Measurements from ENCODE around the gene NAALADL1.
A peak's percentile ranks its signal among the peaks of the same experiment; 100 is the strongest.
"Not testable (repeated sequence)": the region's sequence is repeated elsewhere in the genome, so short reads cannot be mapped to it uniquely, and the experiment has no call there.

Gene NAALADL1

DNA sequence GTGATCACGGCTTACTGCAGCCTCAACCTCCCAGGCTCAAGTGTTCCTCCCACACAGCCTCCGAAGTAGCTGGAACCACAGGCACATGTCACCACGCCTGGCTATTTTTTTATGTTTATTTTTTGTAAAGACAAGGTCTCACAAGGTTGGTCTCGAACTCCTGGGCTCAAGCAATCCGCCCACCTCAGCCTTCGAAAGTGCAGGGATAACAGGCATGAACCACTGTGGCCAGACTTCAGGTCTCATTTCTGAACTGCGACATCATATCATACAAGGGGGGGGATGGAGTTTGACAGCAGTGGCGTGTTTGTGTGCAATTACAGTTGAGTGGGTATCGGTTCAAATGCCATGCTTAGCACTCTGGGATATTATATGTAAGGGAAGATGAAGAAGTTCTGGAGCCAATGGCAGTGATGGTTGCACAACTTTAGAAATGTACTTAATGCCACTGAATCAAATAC, 6.9 kb downstream of the NAALADL1 start:
- DNase-seq (ENCODE audit: low read depth in 2 of 2): no peak

GRCh38 chr11:65047581-65048422, 10.6 kb downstream of the NAALADL1 start:
- no peak for DNase-seq (ENCODE audit: low read depth in 2 of 2)

GRCh38 chr11:65045728-65046127, 12.6 kb downstream of the NAALADL1 start:
- no peak for DNase-seq (ENCODE audit: low read depth in 2 of 2)

DNA sequence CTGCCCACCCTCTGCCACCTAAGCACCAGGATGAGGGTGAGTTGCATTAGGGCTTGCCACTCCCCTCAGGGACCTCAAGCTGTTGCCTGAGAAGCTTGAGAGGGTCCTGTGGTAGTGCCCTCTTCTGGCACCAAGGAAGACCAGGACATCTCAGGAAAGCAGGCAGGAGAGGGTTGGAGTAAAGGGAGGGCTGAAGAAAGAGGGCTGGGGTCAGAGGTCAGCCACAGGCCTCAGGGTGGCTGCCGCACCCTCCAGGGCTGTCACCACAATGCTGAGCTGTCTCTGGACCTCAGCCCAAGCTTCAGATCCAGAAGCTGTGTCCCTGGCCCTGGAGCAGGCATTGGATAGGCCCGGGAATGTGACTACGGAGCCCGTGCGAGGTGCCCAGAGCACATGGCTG, 13.3 kb downstream of the NAALADL1 start:
- DNase-seq (ENCODE audit: low read depth in 2 of 2): no peak

GRCh38 chr11:65043881-65044501, 14.4 kb downstream of the NAALADL1 start:
- no peak for DNase-seq (ENCODE audit: low read depth in 2 of 2)

DNA sequence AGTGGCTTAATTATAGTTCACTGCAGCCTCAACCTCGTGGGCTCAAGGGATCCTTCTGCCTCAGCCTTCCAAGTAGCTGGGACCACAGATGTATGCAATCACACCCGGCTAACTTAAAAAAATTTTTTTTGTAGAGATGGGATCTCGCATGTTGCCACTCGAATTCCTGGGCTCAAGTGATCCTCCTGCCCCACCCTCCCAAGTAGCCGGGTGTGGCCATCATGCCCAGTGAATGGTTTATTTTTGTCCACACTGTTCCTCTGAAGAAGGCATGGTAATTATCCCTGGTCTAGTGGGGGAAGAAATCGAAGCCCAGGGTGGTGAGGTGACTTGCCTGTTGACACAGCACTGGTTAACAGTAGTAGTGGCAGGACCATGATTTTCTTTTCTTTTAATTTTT, 15.5 kb downstream of the NAALADL1 start:
- DNase-seq (ENCODE audit: low read depth in 2 of 2): no peak

DNA sequence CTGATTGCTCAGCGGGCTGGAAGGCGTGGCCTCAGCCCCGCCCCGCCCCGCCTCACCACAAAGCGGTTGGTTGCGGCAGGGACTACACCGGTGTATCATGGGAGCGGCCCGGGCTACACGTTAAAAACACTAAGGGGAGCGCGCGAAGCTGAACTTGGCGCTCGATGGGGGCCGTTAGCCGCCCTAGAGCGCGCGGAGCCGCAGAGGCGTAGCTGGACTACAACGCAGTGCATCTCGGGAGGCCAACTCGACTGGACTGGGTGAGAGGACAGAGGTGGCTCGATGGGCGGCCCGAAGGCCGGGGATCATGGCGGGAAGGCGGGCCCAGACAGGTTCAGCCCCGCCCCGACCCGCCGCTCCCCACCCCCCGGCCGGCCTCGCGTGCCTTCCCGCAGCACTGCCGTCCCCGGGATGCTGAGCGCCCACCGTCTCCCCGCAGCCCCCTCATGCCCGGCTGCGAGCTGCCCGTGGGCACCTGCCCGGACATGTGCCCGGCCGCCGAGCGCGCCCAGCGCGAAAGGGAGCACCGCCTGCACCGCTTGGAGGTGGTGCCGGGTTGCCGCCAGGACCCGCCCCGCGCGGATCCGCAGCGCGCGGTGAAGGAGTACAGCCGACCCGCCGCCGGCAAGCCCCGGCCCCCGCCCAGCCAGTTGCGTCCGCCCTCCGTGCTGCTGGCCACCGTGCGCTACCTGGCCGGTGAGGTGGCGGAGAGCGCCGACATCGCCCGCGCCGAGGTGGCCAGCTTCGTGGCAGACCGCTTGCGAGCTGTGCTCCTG, 17.3 kb downstream of the NAALADL1 start, which contains the start of gene SAC3D1:
TSS of gene SAC3D1 (plus strand) at position 364 of the 776 bp plus-strand sequence. CDS start at position 447, 83 bp downstream.
- peak; percentile 64 to 69 for DNase-seq (ENCODE audit: low read depth in 2 of 2)

DNA sequence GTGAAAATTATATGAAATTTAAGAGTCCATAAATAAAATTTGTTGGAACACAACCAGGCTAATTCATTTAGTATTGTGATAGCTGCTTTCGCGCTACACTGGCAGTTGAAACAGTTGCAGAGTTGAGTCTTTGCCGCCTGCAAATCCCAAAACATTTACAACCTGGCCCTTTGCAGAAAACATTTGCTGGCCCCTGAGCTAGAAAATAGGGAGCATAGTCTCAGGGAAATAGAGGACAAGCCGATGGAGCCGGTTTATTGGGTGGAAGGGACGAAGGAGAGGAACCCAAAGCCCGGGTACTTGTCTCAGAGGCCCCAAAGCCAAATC, 17.9 kb downstream of the NAALADL1 start:
- DNase-seq (ENCODE audit: low read depth in 2 of 2): no peak

DNA sequence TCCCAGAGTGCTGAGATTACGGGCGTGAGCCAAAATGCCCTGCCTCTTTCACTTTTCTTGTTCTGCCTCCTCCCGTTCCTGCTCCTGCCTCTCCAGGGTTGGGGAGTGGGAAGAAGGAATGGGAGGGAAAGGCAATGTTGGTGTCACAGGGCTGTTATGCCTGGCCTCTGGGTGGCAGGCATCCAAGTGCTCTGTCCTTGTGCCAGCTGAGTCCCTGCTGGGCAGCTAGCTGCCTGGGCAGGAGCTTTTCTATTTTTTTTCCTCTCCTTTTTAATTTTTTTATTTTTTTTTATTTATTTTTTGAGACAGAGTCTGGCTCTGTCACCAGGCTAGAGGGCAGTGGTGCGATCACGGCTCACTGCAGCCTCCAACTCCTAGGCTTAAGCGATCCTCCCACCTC, 21.4 kb downstream of the NAALADL1 start:
- DNase-seq (ENCODE audit: low read depth in 2 of 2): no peak

DNA sequence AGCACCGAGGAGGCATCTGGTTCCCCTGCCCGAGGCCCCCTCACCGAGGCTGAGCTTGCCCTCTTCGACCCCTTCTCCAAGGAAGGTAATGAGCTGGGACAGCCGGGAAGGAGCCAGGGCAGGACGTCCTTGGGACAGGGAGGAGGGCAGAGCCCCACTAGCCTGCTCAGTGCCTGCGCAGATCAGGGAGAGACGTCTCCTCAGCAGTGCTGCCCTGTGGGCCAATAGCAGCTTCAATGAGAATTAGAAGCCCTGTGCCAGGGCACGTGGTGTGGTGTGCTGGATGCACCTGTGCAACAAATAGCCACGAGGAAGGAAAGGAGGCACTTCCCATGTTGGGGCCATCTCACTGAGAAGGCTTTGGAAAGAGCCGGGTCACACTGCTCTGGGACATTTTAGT, 22.8 kb downstream of the NAALADL1 start:
- DNase-seq (ENCODE audit: low read depth in 2 of 2): no peak

- DNase-seq (ENCODE audit: low read depth in 2 of 2): no peak
Observed at GRCh38 chr11:65034423-65034822, 23.9 kb downstream of the NAALADL1 start.

DNA sequence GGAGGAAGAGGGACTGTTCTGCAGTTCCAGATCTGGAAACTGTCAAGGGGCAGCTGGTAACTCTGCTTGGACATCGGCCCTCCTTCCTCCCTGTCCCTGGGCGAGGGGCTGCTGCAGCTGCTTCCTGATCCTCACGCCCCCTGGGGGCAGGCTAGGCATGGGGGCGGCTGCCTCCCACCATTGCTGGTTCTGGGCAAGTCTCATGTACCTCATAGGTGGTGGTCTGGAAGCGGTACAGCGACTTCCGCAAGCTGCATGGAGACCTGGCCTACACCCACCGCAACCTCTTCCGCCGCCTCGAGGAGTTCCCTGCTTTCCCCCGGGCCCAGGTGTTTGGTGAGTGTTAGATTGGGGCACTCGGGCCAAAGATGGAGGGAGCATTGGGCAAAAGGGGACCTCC, 26.1 kb downstream of the NAALADL1 start:
- DNase-seq (ENCODE audit: low read depth in 2 of 2): no peak

GRCh38 chr11:65027213-65028067, 30.9 kb downstream of the NAALADL1 start, which contains the start of gene SNX15:
Gene SNX15, plus strand, starts transcription at chr11:65027439. Its CDS starts 99 bp downstream, at chr11:65027538.
- DNase-seq (ENCODE audit: low read depth in 2 of 2): peak; percentile 81 to 86

DNA sequence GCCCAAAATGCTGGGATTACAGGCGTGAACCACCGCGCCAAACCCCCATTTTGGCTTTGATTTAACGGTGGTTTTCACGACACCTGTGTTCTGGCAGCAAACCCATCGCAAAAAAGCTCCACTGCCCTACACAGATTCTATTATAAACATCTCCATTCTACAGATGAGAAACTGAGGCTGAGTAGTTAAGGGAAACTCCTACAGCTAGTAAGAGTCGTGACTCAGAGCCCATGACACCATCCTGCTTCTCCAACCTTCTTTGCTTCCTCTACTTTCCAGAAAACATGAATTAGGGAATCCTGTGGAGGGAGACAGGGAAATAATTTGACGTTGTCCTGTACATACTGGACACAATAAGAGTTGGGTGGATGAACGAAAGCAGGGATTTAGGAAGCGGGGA, 31.5 kb downstream of the NAALADL1 start:
- DNase-seq (ENCODE audit: low read depth in 2 of 2): no peak

- DNase-seq (ENCODE audit: low read depth in 2 of 2): not testable (repeated sequence)
Observed at GRCh38 chr11:65023502-65023901, 34.9 kb downstream of the NAALADL1 start.

GRCh38 chr11:65021509-65021908, 36.8 kb downstream of the NAALADL1 start:
- DNase-seq (ENCODE audit: low read depth in 2 of 2): no peak

- DNase-seq (ENCODE audit: low read depth in 2 of 2): no peak
Observed at GRCh38 chr11:65021003-65021402, 37.4 kb downstream of the NAALADL1 start.

GRCh38 chr11:65019824-65020223, 38.5 kb downstream of the NAALADL1 start:
- DNase-seq (ENCODE audit: low read depth in 2 of 2): no peak

GRCh38 chr11:65017937-65018336, 40.4 kb downstream of the NAALADL1 start:
- DNase-seq (ENCODE audit: low read depth in 2 of 2): no peak

DNA sequence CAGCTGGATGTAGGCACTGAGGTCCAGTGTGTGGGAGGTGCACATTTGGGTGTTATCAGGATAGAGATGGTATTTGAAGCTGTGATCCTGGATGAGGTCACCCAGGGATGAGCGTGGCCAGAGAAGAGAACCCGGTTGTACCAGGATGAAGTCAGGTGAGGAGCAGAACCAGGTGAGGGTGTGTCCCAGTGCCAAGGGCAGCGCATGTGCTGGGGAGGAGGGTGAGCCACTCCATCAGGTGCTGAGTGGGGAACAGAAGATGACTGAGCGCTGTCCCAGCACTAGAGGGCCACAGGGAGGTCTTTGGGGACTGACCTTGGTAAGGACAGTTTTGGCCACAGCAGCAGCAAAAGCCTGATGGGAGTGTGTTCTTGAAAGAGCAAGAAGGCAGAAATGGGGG, 41.6 kb downstream of the NAALADL1 start:
- no peak for DNase-seq (ENCODE audit: low read depth in 2 of 2)

- no peak for DNase-seq (ENCODE audit: low read depth in 2 of 2)
Observed at GRCh38 chr11:65014726-65015227, 43.6 kb downstream of the NAALADL1 start.

Measured in activated CD8-positive, alpha-beta memory T cell treated with anti-CD3 and anti-CD28 coated beads for 4 hours (primary cell).